ENCODE measurements around the gene MAP1B.
A peak's percentile ranks its signal among the peaks of the same experiment; 100 is the strongest.
"Not testable (repeated sequence)": the region's sequence is repeated elsewhere in the genome, so short reads cannot be mapped to it uniquely, and the experiment has no call there.

The MAP1B gene

DNA sequence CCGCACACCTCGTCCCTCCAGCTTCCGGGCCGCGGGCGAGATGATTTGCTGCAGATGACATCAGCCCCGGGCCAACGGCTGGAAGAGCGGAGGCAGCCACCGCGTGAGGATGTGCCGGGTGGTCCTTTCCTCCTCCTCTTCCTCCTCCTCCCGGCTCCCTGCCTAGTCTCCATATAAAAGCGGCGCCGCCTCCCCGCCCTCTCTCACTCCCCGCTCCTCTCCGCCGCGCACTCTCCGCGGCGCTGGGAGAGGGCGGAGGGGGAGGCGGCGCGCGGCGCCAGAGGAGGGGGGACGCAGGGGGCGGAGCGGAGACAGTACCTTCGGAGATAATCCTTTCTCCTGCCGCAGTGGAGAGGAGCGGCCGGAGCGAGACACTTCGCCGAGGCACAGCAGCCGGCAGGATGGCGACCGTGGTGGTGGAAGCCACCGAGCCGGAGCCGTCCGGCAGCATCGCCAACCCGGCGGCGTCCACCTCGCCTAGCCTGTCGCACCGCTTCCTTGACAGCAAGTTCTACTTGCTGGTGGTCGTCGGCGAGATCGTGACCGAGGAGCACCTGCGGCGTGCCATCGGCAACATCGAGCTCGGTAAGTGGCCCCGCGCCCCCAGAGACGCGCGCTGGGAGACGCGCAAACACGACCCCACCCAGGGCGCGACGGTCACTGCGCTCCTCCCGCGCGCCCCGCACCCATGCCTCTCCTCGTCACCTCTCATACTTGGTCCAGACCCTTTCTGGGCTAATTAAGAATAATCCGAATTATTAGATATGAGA lies at the start of gene MAP1B:
Gene MAP1B, plus strand, starts transcription at position 345 of the 770 bp plus-strand sequence. Its CDS starts 57 bp downstream, at position 402.
- no peak for DNase-seq

- no peak for DNase-seq
Observed at GRCh38 chr5:72057816-72058215, 49.5 kb upstream of the MAP1B start.

- DNase-seq, result peak; percentile 59
Observed at GRCh38 chr5:72063219-72063819, 44.0 kb upstream of the MAP1B start.

DNA sequence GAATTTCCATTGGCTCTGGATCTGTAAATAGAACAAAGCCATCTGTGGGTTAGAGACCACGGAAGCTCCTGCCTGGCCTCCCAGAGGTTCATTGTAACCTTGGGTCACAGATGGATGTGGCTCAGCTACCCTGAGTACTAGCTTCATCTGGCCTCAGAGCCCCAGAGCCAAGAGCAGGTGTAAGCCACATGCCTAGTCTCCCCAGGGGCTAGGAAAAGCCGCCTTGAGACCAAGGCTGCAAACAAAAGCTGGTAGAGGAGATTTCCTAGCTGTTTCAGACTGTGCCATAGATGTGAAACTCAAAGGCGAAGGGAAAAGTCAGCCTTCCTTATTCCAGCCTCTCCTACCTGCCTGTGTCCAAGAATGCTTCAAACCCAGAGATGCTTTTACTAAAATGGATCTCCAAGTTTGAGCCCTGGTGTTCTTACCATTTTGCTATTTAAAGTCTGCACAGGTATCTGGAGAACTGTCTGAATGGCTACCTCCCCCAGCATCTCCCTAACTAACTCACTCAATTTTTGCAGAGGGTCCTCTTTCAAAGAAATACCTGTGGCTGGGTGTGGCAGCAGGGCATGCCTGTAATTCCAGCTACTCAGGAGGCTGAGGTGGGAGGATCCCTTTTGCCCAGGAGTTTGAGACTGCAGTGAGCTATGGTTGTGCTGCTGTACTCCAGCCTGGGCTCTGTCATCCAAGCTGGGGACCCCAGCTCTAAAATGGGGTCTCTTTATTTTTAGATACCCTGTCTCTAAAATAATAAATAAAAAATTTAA lies 42.3 kb upstream of the MAP1B start:
- no peak for DNase-seq

- no peak for DNase-seq
Observed at GRCh38 chr5:72065751-72066255, 41.5 kb upstream of the MAP1B start.

GRCh38 chr5:72066705-72067107 lies 40.6 kb upstream of the MAP1B start:
- DNase-seq, result no peak

GRCh38 chr5:72067682-72068470 lies 39.4 kb upstream of the MAP1B start:
- no peak for DNase-seq

GRCh38 chr5:72070529-72070928 lies 36.7 kb upstream of the MAP1B start:
- DNase-seq, result no peak

- DNase-seq, result no peak
Observed at GRCh38 chr5:72071906-72072305, 35.4 kb upstream of the MAP1B start.

DNA sequence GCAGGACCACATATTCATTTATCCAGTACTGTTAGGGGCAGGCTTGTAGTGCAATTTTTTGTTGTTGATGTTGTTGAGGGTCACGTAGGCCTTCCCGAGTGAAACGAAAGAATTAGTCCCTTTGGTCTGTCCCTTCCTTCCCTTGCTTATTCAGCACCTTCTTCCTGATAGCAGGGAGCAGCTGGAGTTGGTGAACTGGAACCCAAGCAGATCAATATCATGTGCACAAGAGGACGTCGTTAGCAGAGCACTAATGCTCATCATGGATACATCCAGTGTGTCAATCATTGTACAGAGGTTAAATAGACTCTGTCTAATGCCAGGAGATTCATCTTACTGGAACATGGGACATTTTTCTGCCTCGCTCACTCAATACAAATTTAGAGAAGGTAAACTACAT lies 33.0 kb upstream of the MAP1B start:
- no peak for DNase-seq

GRCh38 chr5:72075461-72075860 lies 31.8 kb upstream of the MAP1B start:
- no peak for DNase-seq

- DNase-seq, result no peak
Observed at GRCh38 chr5:72076621-72077300, 30.5 kb upstream of the MAP1B start.

GRCh38 chr5:72077390-72077789 lies 29.9 kb upstream of the MAP1B start:
- no peak for DNase-seq

DNA sequence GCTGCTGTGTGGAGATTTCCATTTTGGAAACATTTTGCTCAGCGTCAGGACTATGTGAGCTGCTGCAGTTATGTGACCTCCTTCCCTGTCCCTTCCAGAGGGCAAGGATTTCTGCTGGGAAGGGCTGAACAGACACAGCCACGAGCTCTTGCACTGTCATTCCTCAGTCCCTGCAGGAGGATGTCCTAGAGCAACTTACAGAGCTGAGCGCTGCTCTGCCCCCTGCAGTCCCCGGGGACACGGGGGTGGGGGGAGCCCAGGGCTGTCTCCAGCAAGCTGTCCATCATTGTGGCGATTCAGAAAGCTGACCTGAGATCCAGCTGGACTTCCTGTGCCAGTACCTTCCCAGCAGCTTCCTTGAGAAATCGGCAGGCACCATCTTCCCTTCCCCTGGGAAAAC lies 28.0 kb upstream of the MAP1B start:
- DNase-seq, result no peak

- DNase-seq, result no peak
Observed at GRCh38 chr5:72082048-72082447, 25.2 kb upstream of the MAP1B start.

DNA sequence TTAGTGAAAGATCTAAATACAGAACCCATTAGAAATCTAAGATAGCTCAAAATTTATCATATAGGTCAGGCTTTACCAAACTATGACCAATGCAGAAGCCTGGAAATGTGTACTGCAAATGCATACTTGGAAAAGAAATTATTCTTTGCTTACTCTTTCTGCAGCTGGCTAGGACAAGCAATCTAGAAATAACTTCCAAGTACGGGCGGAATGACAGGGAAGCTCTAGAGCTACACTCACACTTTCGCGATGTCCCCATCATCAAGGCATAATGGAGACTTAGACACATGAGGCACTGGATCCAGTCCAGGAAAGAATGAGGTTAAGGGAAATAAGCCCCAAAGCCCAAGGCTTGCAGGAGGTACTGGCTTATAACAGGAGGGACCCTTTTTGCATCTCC lies 22.4 kb upstream of the MAP1B start:
- no peak for DNase-seq

DNA sequence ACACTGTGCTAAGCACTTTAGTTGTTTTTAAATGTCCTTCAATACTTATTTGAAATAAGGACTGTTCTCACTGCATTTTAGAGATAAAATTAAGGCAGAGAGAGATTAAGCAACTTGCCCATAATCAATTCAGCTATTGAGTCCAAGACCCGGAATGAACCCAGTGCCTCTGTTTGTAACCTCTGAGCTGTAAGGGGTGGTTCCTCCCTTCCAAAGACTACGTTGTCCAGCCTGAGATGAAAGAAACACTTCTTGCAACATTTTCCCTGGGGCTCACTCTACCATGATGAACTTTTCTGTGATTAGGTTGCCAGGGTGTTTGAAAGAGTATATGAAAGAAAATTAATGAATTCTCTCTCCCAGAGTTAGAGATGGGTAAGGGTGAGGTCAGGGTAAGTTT lies 22.0 kb upstream of the MAP1B start:
- no peak for DNase-seq

DNA sequence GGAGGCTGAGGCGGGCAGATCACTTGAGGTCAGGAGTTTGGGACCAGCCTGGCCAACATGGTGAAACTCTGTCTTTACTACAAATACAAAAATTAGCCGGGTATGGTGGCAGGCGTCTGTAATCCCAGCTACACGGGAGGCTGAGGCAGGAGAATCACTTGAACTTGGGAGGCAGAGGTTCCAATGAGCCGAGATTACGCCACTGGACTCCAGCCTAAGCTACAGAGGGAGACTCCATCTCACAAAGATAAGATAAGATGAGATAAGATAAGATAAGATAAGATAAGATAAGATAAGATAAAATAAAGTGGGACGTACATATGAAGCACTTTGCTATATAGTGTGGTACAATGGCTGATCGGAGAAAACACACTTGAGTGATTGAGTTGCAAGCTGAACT lies 17.6 kb upstream of the MAP1B start:
- not testable (repeated sequence) for DNase-seq

- DNase-seq, result no peak
Observed at GRCh38 chr5:72092074-72092473, 15.2 kb upstream of the MAP1B start.

- no peak for DNase-seq
Observed at GRCh38 chr5:72093217-72093616, 14.1 kb upstream of the MAP1B start.

GRCh38 chr5:72093824-72094223 lies 13.5 kb upstream of the MAP1B start:
- no peak for DNase-seq

DNA sequence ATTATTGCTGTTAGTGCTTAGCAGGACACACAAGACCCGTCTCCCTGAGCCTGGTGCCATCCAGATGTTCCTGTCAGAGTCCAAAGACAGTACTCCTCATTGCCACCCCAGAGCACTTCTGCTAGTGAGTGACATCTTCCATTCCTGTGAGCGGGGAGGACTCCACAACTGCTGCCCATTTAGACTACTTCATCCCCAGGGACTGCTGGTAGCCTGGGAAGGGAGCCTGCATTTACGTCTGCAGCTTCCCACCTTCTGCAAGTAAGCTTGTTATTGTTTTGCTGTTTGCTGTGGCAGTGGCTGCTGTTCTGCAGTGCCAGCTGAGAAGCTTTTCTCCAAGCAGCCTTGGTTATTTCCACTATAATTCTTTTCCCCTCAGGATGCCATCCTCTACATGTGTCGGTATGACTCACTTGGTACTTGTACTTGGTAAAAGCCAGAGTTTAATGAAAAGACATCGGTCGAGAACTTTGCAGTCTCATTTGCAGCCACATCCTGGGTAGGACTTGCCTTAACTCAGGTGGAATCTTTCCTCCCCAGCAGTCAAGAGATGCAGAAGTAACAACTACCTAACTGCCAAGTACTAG lies 10.6 kb upstream of the MAP1B start:
- no peak for DNase-seq
